ENCODE results near the gene CAPN9. TPM values are rescaled to one million over a fixed set of nuclear protein-coding genes. Genes with fewer than 3 reads are reported as not detected.

Gene CAPN9
- total and polyA plus RNA-seq, 7 donors, result 0.55 to 83.2 (median 30.6) TPM; not detected in 3

GRCh38 chr1:230772457-230773395 is 25.5 kb downstream of the CAPN9 start:
- WGBS, 2 donors, result 55 to 66% methylated on average over 14 of the region's 14 CpGs
- Histone ChIP-seq H3K4me1 (no peaks in the 10 kb centered on the region), H3K27ac (no peak overlapping the region), H3K4me3 (no peak overlapping the region), H3K36me3 (no peaks in the 10 kb centered on the region), H3K27me3 (no peaks in the 10 kb centered on the region), H3K9me3 (no peaks in the 10 kb centered on the region)
- TF ChIP-seq POLR2A (IDR thresholded peaks at IDR 0.05), result no peak
- TF ChIP-seq POLR2AphosphoS5 (IDR thresholded peaks at IDR 0.05), result peak in 1 of 4 donors; percentile 21
- TF ChIP-seq EP300 (IDR thresholded peaks at IDR 0.05), result no peak
- peak in 3 of 4 experiments; percentile 27 to 44 (median 38) for TF ChIP-seq CTCF (IDR thresholded peaks at IDR 0.05)
- intact Hi-C loops (cut with DNase I), result loop anchor here (5.0 kb wide), 1 partner anchor 130 kb away; the partner anchor contains the start of gene COG2
- no peak for DNase-seq

GRCh38 chr1:230773396-230774033 is 26.3 kb downstream of the CAPN9 start:
- Histone ChIP-seq H3K9me3 (no peaks in the 10 kb centered on the region), H3K27ac (no peak overlapping the region), H3K4me3 (no peak overlapping the region), H3K27me3 (no peaks in the 10 kb centered on the region), H3K36me3 (no peaks in the 10 kb centered on the region), H3K4me1 (no peaks in the 10 kb centered on the region)
- no peak for DNase-seq
- 67 to 75% methylated on average over 11 of the region's 11 CpGs for WGBS, 2 donors
- intact Hi-C loops (cut with DNase I), result loop anchor here (5.0 kb wide), 1 partner anchor 131 kb away; the partner anchor contains the start of gene COG2
- TF ChIP-seq CTCF (IDR thresholded peaks at IDR 0.05) (peak in 1 of 4 experiments; percentile 6), POLR2AphosphoS5 (IDR thresholded peaks at IDR 0.05) (no peak)

- intact Hi-C loops (cut with DNase I), result no loop called here
- Histone ChIP-seq H3K36me3 (no peaks in the 10 kb centered on the region), H3K27me3 (no peaks in the 10 kb centered on the region), H3K27ac (no peak overlapping the region), H3K4me3 (no peak overlapping the region), H3K4me1 (no peaks in the 10 kb centered on the region), H3K9me3 (no peaks in the 10 kb centered on the region)
- no peak for TF ChIP-seq POLR2AphosphoS5 (IDR thresholded peaks at IDR 0.05)
- no peak for TF ChIP-seq POLR2A (IDR thresholded peaks at IDR 0.05)
- no peak for TF ChIP-seq CTCF (IDR thresholded peaks at IDR 0.05)
- no peak for TF ChIP-seq EP300 (IDR thresholded peaks at IDR 0.05)
- DNase-seq, result no peak
- WGBS, 2 donors, result 90 to 93% methylated on average over 11 of the region's 11 CpGs
Measured at GRCh38 chr1:230778916-230779590, 31.9 kb downstream of the CAPN9 start.

GRCh38 chr1:230781131-230781530 is 33.9 kb downstream of the CAPN9 start:
- intact Hi-C loops (cut with DNase I), result no loop called here
- H3K4me1 ChIP-seq, result no peaks in the 10 kb centered on the region
- no peaks in the 10 kb centered on the region for H3K9me3 ChIP-seq
- H3K27me3 ChIP-seq, result no peaks in the 10 kb centered on the region
- H3K4me3 ChIP-seq, result no peak overlapping the region
- H3K36me3 ChIP-seq, result no peaks in the 10 kb centered on the region
- WGBS, 2 donors, result 93 to 94% methylated on average over 3 of the region's 3 CpGs
- no peak for DNase-seq
- TF ChIP-seq POLR2AphosphoS5 (IDR thresholded peaks at IDR 0.05) (no peak), POLR2A (IDR thresholded peaks at IDR 0.05) (no peak), CTCF (IDR thresholded peaks at IDR 0.05) (no peak), EP300 (IDR thresholded peaks at IDR 0.05) (no peak)
- H3K27ac ChIP-seq, result no peak overlapping the region
